Omental fat pad (tissue), 4 donors: ENCODE measurements around the gene CDH22. TPM values are rescaled to one million over a fixed set of nuclear protein-coding genes. Genes with fewer than 3 reads are reported as not detected.

Experiments
- ATAC-seq: fragments of 150-250 bp; one replicate; pipeline ENCODE4 v1.9.1; 2016; ENCODE audit warnings: mild to moderate bottlenecking, moderate library complexity; ENCODE audit not compliant: low FRiP score
- DNase-seq: peaks from one replicate; pipeline ENCODE4 v3.0.0-alpha.2; 2019; ENCODE audit warnings: low spot score
- CTCF ChIP-seq, 3 donors: fragments of 450-650 bp; IDR thresholded peaks; one replicate each; pipeline ENCODE4 v1.5.1; 2016 to 2017; ENCODE audit warnings: antibody characterized with exemption in 3 of 3, mild to moderate bottlenecking in 3 of 3, moderate library complexity in 2 of 3
- total RNA-seq, 4 donors: library from RNA; depleted of rRNA; stranded (reverse); fragments of >200 nt; gene quantifications; one replicate each; pipeline ENCODE4 v1.1.0, GENCODE V29; 2016

CDH22 gene
- total RNA-seq, 4 donors from 2014 or later = 0.24 to 0.46 (median 0.31) TPM

GRCh38 chr20:46190478-46191167 is 117.7 kb downstream of the CDH22 start:
- no peak for TF ChIP-seq CTCF (IDR thresholded peaks at IDR 0.05)
- no peak for ATAC-seq
- no peak for DNase-seq

GRCh38 chr20:46188866-46189541 is 119.3 kb downstream of the CDH22 start:
- ATAC-seq (no peak), DNase-seq (no peak)
- TF ChIP-seq CTCF (IDR thresholded peaks at IDR 0.05) = no peak

GRCh38 chr20:46186210-46186609 is 122.1 kb downstream of the CDH22 start:
- DNase-seq (no peak), ATAC-seq (no peak)
- TF ChIP-seq CTCF (IDR thresholded peaks at IDR 0.05) = no peak

GRCh38 chr20:46185353-46185752 is 122.9 kb downstream of the CDH22 start:
- ATAC-seq (no peak), DNase-seq (no peak)
- no peak for TF ChIP-seq CTCF (IDR thresholded peaks at IDR 0.05)

- DNase-seq (no peak), ATAC-seq (no peak)
- TF ChIP-seq CTCF (IDR thresholded peaks at IDR 0.05) = no peak
These were observed 124.5 kb downstream of the CDH22 start for GRCh38 chr20:46183768-46184167.

GRCh38 chr20:46182276-46183200 is 125.8 kb downstream of the CDH22 start:
- no peak for TF ChIP-seq CTCF (IDR thresholded peaks at IDR 0.05)
- no peak for ATAC-seq
- DNase-seq = no peak
